CD4-positive, alpha-beta T cell treated with Interleukin-15 for 4 hours (primary cell): Measurements from ENCODE around the gene MINDY4.
A peak's percentile ranks its signal among the peaks of the same experiment; 100 is the strongest.

Experiments used
- DNase-seq: peaks from one replicate; pipeline ENCODE4 v3.0.0-alpha.2; 2020; ENCODE audit warnings: low spot score

Gene MINDY4

GRCh38 chr7:30771174-30771879, at the start of gene MINDY4:
MINDY4 (plus strand) TSS chr7:30771417; CDS start chr7:30771494, 77 bp downstream.
- DNase-seq = peak; percentile 61

GRCh38 chr7:30722187-30722586, 49.0 kb upstream of the MINDY4 start:
- DNase-seq = no peak

GRCh38 chr7:30722671-30723070, 48.5 kb upstream of the MINDY4 start:
- DNase-seq = no peak

GRCh38 chr7:30723776-30724175, 47.4 kb upstream of the MINDY4 start:
- no peak for DNase-seq

GRCh38 chr7:30726296-30727006, 44.8 kb upstream of the MINDY4 start:
- peak; percentile 17 for DNase-seq

GRCh38 chr7:30727061-30727945, 43.9 kb upstream of the MINDY4 start:
- DNase-seq = peak; percentile 57

- DNase-seq = no peak
Observed at GRCh38 chr7:30728591-30729100, 42.6 kb upstream of the MINDY4 start.

GRCh38 chr7:30729642-30730041, 41.6 kb upstream of the MINDY4 start:
- DNase-seq = no peak

GRCh38 chr7:30730097-30730496, 41.1 kb upstream of the MINDY4 start:
- no peak for DNase-seq

- DNase-seq = no peak
Observed at GRCh38 chr7:30730996-30731395, 40.2 kb upstream of the MINDY4 start.

- no peak for DNase-seq
Observed at GRCh38 chr7:30731581-30731980, 39.6 kb upstream of the MINDY4 start.

GRCh38 chr7:30732606-30733005, 38.6 kb upstream of the MINDY4 start:
- DNase-seq = no peak

GRCh38 chr7:30733216-30733615, 38.0 kb upstream of the MINDY4 start:
- DNase-seq = no peak

GRCh38 chr7:30733691-30734090, 37.5 kb upstream of the MINDY4 start:
- DNase-seq = no peak

GRCh38 chr7:30734497-30734896, 36.7 kb upstream of the MINDY4 start:
- no peak for DNase-seq

GRCh38 chr7:30735631-30736030, 35.6 kb upstream of the MINDY4 start:
- no peak for DNase-seq

- DNase-seq = no peak
Observed at GRCh38 chr7:30736291-30736690, 34.9 kb upstream of the MINDY4 start.

GRCh38 chr7:30738026-30738915, 32.9 kb upstream of the MINDY4 start:
- DNase-seq = peak; percentile 6

- DNase-seq = no peak
Observed at GRCh38 chr7:30739691-30740090, 31.5 kb upstream of the MINDY4 start.

- DNase-seq = peak; percentile 74
Observed at GRCh38 chr7:30740417-30741181, 30.6 kb upstream of the MINDY4 start.

GRCh38 chr7:30741289-30741688, 29.9 kb upstream of the MINDY4 start:
- no peak for DNase-seq
